GM12892 (cell line): ENCODE results near the gene SEC14L3.

Experiments
- POLR2A ChIP-seq: IDR thresholded peaks from 2 replicates; pipeline ENCODE4 v1.6.1; 2011; ENCODE audit warnings: low read depth, low read length, control low read depth
- POLR2AphosphoS5 ChIP-seq: IDR thresholded peaks from 2 replicates; pipeline ENCODE4 v1.6.1; 2011; ENCODE audit warnings: low read depth, low read length, control low read depth
- TAF1 ChIP-seq: IDR thresholded peaks from 2 replicates; pipeline ENCODE4 v1.6.1; 2011; ENCODE audit warnings: low read depth, mild to moderate bottlenecking, control low read depth, low read length, borderline replicate concordance

DNA sequence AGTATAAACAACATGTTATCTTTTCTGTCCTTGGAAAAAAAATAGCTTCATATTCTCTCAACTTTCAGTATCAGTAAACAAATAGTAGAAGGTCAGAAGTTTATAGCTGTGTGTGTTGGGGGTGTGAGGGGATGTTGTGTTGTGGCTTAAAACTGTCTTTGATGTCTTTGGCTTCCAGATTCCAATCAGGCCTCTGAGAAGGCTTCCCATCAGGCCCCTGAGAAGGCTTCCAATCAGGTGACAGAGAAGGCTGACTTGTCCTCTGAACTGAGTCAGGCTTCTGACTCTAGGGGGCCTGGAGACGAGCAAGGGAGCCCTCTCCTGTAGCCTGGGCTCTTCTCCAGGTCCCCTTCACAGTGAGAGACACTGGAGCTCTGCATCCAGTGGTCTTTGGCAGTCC, 37.0 kb downstream of the SEC14L3 start:
- TF ChIP-seq POLR2A (no peak), POLR2AphosphoS5 (no peak), TAF1 (no peak)
